Measurements from ENCODE around the gene MRI1. TPM values are rescaled to one million over a fixed set of nuclear protein-coding genes. Genes with fewer than 3 reads are reported as not detected.

The MRI1 gene
- total and polyA plus RNA-seq, 2 donors (not counting 1 experiment from before 2014, with no cell fraction given): 75.5 to 118 TPM

DNA sequence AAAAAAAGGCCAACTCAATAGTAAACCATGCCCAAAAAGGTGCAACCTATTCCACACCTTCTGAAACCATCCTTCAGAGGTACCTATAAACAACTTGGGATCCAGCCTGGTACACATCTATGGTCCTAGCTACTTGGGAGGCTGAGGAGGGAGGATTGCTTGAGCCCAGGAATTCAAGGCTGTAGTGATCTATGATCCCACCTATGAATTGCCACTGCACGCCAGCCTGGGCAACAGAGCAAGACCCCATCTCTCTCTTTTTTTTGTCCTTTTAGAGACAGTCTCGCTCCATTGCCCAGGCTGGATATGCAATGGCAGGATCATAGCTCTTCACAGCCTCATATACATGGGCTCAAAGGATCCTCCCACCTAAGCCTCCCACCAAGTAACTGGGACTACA lies 57.0 kb downstream of the MRI1 start:
- ATAC-seq (ENCODE audit: low read depth): no peak
- Mint-ChIP-seq H3K27me3 (no peaks in the 10 kb centered on the region), H3K4me3 (no peak overlapping the region), H3K9me3 (ENCODE audit: insufficient read depth) (no peaks in the 10 kb centered on the region), H3K4me1 (peaks cover 3% of the 10 kb centered on the region), H3K27ac (no peak overlapping the region)
- WGBS (ENCODE audit: insufficient coverage): 100% methylated on average over 2 of the region's 2 CpGs
- intact Hi-C loops (cut with micrococcal nuclease): no loop called here
- Histone ChIP-seq H2AFZ (ENCODE audit: insufficient read depth, low read depth, low read length, poor library complexity, severe bottlenecking) (no peak overlapping the region), H4K20me1 (ENCODE audit: control insufficient read depth, insufficient read depth, low read length, poor library complexity, severe bottlenecking) (no peaks in the 10 kb centered on the region), H3K4me3 (ENCODE audit: control extremely low read depth in 1 of 5, extremely low read depth in 1 of 5, insufficient read depth in 1 of 5, low read depth in 2 of 5, low read length in 4 of 5) (no peak overlapping the region), H3K9ac (ENCODE audit: low read length) (no peak overlapping the region), H3K4me2 (replicated peaks; ENCODE audit: low read depth, low read length, poor library complexity, severe bottlenecking) (no peak overlapping the region), H3K9me3 (ENCODE audit: control extremely low read depth in 1 of 3, control insufficient read depth in 2 of 3, insufficient read depth in 1 of 3, low read length in 2 of 3) (no peaks in the 10 kb centered on the region), H3K27ac (ENCODE audit: low read length in 2 of 2) (no peak overlapping the region), H3K36me3 (replicated peaks in 1 of 2; ENCODE audit: control extremely low read depth in 1 of 2, control insufficient read depth in 1 of 2, extremely low read depth in 1 of 2, insufficient read depth in 2 of 2, low read length in 1 of 2) (peaks cover 2 to 13% of the 10 kb centered on the region in 2 experiments), H3K27me3 (replicated peaks in 1 of 4; ENCODE audit: control extremely low read depth in 1 of 4, control insufficient read depth in 3 of 4, insufficient read depth in 4 of 4, low read length in 3 of 4) (no peaks in the 10 kb centered on the region), H3K79me2 (ENCODE audit: control insufficient read depth, insufficient read depth, low read length) (no peaks in the 10 kb centered on the region), H3K4me1 (ENCODE audit: control insufficient read depth in 2 of 2, insufficient read depth in 2 of 2, low read length in 2 of 2) (peaks cover 0 to 3% of the 10 kb centered on the region in 2 donors)
- DNase-seq: peak; percentile 15
- ChIA-PET CTCF (interaction anchor here (0.6 to 1.4 kb wide), 2 partner anchors 22 to 42 kb away, joined by 4 to 5 read pairs; no protein-coding TSS in a partner anchor), POLR2A (interaction anchor here (0.7 kb wide), 1 partner anchor 23 kb away, joined by 4 read pairs; no protein-coding TSS in a partner anchor)
- TF ChIP-seq EZH2 (IDR thresholded peaks at IDR 0.05; ENCODE audit: borderline replicate concordance, insufficient read depth, low read depth, low read length, poor library complexity, severe bottlenecking): no peak
- TF ChIP-seq, protein P1, sequence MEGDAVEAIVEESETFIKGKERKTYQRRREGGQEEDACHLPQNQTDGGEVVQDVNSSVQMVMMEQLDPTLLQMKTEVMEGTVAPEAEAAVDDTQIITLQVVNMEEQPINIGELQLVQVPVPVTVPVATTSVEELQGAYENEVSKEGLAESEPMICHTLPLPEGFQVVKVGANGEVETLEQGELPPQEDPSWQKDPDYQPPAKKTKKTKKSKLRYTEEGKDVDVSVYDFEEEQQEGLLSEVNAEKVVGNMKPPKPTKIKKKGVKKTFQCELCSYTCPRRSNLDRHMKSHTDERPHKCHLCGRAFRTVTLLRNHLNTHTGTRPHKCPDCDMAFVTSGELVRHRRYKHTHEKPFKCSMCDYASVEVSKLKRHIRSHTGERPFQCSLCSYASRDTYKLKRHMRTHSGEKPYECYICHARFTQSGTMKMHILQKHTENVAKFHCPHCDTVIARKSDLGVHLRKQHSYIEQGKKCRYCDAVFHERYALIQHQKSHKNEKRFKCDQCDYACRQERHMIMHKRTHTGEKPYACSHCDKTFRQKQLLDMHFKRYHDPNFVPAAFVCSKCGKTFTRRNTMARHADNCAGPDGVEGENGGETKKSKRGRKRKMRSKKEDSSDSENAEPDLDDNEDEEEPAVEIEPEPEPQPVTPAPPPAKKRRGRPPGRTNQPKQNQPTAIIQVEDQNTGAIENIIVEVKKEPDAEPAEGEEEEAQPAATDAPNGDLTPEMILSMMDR (IDR thresholded peaks at IDR 0.05): no peak

DNA sequence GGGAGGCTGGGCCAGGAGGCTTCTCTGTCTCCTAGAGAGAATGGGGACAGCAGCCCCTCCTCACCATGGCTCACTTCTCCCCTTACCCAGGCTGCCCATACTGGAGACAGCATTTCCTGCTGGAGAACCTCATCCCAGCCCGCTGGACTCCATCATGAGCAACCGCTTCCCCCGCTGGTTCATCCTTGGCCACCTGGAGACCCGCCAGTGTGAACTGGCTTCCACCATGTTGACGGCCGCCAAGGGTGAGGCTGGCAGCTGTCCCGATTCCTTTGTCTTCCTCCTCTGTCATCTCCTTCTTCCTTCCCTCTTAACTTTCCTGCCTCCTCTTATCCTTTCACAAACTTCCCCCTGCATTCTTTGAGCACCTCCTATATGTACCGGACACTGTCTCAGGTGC lies 58.9 kb downstream of the MRI1 start:
- Mint-ChIP-seq H3K27me3 (no peaks in the 10 kb centered on the region), H3K9me3 (ENCODE audit: insufficient read depth) (no peaks in the 10 kb centered on the region), H3K27ac (no peak overlapping the region), H3K4me3 (no peak overlapping the region), H3K4me1 (peaks cover under 1% of the 10 kb centered on the region)
- H3K4me3 ChIP-seq (ENCODE audit: control extremely low read depth in 1 of 5, extremely low read depth in 1 of 5, insufficient read depth in 1 of 5, low read depth in 2 of 5, low read length in 4 of 5): no peak overlapping the region
- 94% methylated on average over 7 of the region's 8 CpGs for WGBS (ENCODE audit: insufficient coverage)
- H3K27me3 ChIP-seq (replicated peaks in 1 of 4; ENCODE audit: control extremely low read depth in 1 of 4, control insufficient read depth in 3 of 4, insufficient read depth in 4 of 4, low read length in 3 of 4): no peaks in the 10 kb centered on the region
- peaks cover 2 to 9% of the 10 kb centered on the region in 2 experiments for H3K36me3 ChIP-seq (replicated peaks in 1 of 2; ENCODE audit: control extremely low read depth in 1 of 2, control insufficient read depth in 1 of 2, extremely low read depth in 1 of 2, insufficient read depth in 2 of 2, low read length in 1 of 2)
- no peak overlapping the region for H3K4me2 ChIP-seq (replicated peaks; ENCODE audit: low read depth, low read length, poor library complexity, severe bottlenecking)
- H3K27ac ChIP-seq (ENCODE audit: low read length in 2 of 2): no peak overlapping the region
- H3K4me1 ChIP-seq (ENCODE audit: control insufficient read depth in 2 of 2, insufficient read depth in 2 of 2, low read length in 2 of 2): no peaks in the 10 kb centered on the region
- H2AFZ ChIP-seq (ENCODE audit: insufficient read depth, low read depth, low read length, poor library complexity, severe bottlenecking): no peak overlapping the region
- no peaks in the 10 kb centered on the region for H3K79me2 ChIP-seq (ENCODE audit: control insufficient read depth, insufficient read depth, low read length)
- POLR2A ChIA-PET: interaction anchor here (0.6 to 0.7 kb wide), 3 partner anchors 19 to 224 kb away, joined by 3 to 7 read pairs (median 3); no protein-coding TSS in a partner anchor
- TF ChIP-seq, protein P1 (IDR thresholded peaks at IDR 0.05): no peak
- TF ChIP-seq EZH2 (IDR thresholded peaks at IDR 0.05; ENCODE audit: borderline replicate concordance, insufficient read depth, low read depth, low read length, poor library complexity, severe bottlenecking): no peak
- no peaks in the 10 kb centered on the region for H4K20me1 ChIP-seq (ENCODE audit: control insufficient read depth, insufficient read depth, low read length, poor library complexity, severe bottlenecking)
- DNase-seq (no peak), ATAC-seq (ENCODE audit: low read depth) (no peak)
- CTCF ChIA-PET: interaction anchor here (0.7 kb wide), 1 partner anchor 1472 kb away, joined by 5 read pairs; no protein-coding TSS in a partner anchor
- no peaks in the 10 kb centered on the region for H3K9me3 ChIP-seq (ENCODE audit: control extremely low read depth in 1 of 3, control insufficient read depth in 2 of 3, insufficient read depth in 1 of 3, low read length in 2 of 3)
- intact Hi-C loops (cut with micrococcal nuclease): no loop called here
- H3K9ac ChIP-seq (ENCODE audit: low read length): no peak overlapping the region

Data from B cell (primary cell).